ENCODE results near the gene GPR132.

The GPR132 gene

DNA sequence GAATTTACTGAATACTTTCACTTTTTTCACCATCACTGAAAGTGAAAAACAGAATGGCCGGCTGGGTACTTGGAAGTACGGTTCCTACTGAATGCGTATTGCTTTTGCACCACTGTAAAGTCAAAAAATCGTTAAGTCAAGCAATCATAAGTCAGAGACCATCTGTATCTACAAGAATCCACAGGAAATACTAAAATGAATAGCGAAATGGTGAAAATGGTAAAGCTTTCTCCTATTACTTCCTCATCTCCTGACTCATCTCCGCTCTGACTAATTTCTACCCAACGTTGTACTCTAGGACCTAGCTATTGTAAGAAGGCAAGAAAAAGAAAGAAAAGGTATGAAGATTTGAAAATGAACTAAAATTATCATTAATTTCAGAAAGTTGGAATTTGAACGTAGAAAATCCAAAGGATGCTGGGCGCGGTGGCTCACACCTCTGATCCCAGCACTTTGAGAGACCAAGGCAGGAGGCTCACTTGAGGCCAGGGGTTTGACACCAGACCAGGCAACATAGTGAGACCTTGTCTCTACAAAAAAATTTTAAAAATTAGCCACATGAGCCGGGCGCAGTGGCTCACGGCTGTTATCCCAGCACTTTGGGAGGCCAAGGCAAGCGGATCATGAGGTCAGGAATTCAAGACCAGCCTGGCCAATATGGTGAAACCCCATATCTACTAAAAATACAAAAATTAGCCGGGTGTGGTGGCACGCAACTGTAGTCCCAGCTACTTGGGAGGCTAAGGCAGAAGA lies 39.0 kb downstream of the GPR132 start:
- H3K4me1 ChIP-seq (ENCODE audit: control insufficient read depth, insufficient read depth, low read length): peaks cover 9% of the 10 kb centered on the region
- H3K9me3 ChIP-seq (ENCODE audit: control insufficient read depth, low read length): no peaks in the 10 kb centered on the region
- no peak overlapping the region for H3K9ac ChIP-seq (ENCODE audit: low read length)

DNA sequence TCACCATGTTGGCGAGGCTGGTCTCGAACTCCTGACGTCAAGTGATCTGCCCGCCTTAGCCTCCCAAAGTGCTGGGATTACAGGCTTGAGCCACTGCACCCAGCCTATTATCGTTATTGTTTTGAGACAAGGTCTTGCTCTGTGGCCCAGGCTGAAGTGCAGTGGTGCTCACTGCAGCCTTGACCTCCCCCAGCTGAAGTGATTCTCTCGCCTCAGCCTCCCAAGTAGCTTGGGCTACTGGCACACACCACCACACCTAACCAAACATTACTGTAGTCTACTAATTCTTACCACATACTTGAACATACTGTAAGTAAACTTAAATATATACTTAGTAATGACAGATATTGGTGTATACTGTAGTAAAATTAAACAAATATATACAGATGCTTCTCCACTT lies 39.8 kb downstream of the GPR132 start:
- H3K9ac ChIP-seq (ENCODE audit: low read length): no peak overlapping the region
- H3K4me1 ChIP-seq (ENCODE audit: control insufficient read depth, insufficient read depth, low read length): peaks cover 9% of the 10 kb centered on the region
- H3K36me3 ChIP-seq (ENCODE audit: control insufficient read depth, insufficient read depth, low read length): no peaks in the 10 kb centered on the region
- H3K4me3 ChIP-seq (ENCODE audit: low read length): no peak overlapping the region
- no peaks in the 10 kb centered on the region for H3K9me3 ChIP-seq (ENCODE audit: control insufficient read depth, low read length)
- no peaks in the 10 kb centered on the region for H3K27me3 ChIP-seq (ENCODE audit: control insufficient read depth, insufficient read depth, low read length)

More for the DNA sequence above, 39.0 kb downstream of the GPR132 start:
- peaks cover 3% of the 10 kb centered on the region for H3K27me3 ChIP-seq (ENCODE audit: control insufficient read depth, insufficient read depth, low read length)
- no peak overlapping the region for H3K4me3 ChIP-seq (ENCODE audit: low read length)
- no peaks in the 10 kb centered on the region for H3K36me3 ChIP-seq (ENCODE audit: control insufficient read depth, insufficient read depth, low read length)

DNA sequence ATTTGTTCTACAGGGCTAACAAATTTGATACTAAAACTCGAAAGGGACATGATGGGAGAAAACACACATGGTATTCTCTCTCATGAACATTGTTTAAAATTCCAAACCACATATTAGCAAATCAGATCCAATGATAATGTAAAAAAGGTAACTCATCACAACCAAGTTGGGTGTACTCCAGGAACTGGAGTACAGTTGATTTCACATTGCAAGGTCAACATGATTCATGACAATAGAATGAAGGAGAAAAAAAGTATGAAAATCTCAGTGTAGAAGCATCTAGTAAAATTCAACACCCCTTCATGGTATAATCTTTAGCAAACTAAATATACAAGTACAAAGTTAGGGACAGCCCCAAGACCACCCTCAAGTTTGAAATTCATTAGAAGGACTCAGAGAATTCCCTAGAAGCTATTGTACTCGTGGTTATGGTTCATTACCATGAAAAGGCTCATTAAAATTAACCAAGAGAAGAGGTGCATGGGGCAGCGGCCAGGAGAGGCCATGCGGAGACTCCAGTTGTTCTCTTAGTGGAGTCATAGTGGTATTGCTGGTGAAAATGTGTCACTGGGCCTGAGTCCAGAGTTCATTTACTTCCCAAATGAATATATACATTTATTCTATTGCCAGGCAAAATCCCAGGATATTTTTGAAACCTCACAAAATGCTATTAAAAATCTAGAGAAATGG lies 41.3 kb downstream of the GPR132 start:
- Histone ChIP-seq H3K9me3 (ENCODE audit: control insufficient read depth, low read length) (no peaks in the 10 kb centered on the region), H3K27me3 (ENCODE audit: control insufficient read depth, insufficient read depth, low read length) (no peaks in the 10 kb centered on the region), H3K4me1 (ENCODE audit: control insufficient read depth, insufficient read depth, low read length) (peaks cover 16% of the 10 kb centered on the region), H3K4me3 (ENCODE audit: low read length) (no peak overlapping the region), H3K36me3 (ENCODE audit: control insufficient read depth, insufficient read depth, low read length) (no peaks in the 10 kb centered on the region), H3K9ac (ENCODE audit: low read length) (no peak overlapping the region)

DNA sequence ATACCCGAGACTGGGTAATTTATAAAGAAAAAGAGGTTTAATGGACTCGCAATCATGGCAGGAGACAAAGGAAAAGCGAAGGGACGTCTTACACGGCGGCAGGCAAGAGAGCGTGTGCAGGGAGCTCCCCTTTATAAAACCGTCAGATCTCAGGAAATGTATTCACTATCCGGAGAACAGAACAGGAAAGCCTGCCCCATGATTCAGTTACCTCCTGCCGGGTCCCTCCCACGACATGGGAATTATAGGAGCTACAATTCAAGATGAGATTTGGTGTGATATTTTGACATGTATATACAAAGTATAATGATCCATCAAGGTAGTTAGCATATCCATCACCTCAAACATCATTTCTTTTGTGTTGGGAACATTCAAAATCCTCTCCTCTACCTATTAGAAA lies 42.1 kb downstream of the GPR132 start:
- no peaks in the 10 kb centered on the region for H3K36me3 ChIP-seq (ENCODE audit: control insufficient read depth, insufficient read depth, low read length)
- H3K4me3 ChIP-seq (ENCODE audit: low read length): no peak overlapping the region
- H3K4me1 ChIP-seq (ENCODE audit: control insufficient read depth, insufficient read depth, low read length): peaks cover 16% of the 10 kb centered on the region
- H3K27me3 ChIP-seq (ENCODE audit: control insufficient read depth, insufficient read depth, low read length): no peaks in the 10 kb centered on the region
- no peak overlapping the region for H3K9ac ChIP-seq (ENCODE audit: low read length)
- H3K9me3 ChIP-seq (ENCODE audit: control insufficient read depth, low read length): no peaks in the 10 kb centered on the region

DNA sequence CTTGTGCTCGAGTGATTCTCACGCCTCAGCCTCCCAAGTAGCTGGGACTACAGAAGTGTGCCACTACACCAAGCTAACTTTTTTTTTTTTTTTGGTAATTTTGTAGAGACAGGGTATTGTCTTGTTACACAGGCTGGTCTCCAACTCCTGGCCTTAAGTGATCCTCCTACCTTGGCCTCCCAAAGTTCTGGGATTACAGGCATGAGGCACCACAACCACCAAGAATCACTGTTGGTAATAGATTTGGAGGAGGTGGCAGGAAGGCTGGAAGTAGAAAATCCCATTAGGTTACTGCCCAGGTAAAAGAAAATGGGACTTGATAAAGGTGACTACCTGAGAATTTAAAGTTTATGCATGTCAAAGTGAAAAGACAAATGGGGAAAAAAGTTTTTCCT lies 43.0 kb downstream of the GPR132 start:
- Histone ChIP-seq H3K4me3 (ENCODE audit: low read length) (no peak overlapping the region), H3K36me3 (ENCODE audit: control insufficient read depth, insufficient read depth, low read length) (no peaks in the 10 kb centered on the region), H3K9ac (ENCODE audit: low read length) (no peak overlapping the region), H3K27me3 (ENCODE audit: control insufficient read depth, insufficient read depth, low read length) (no peaks in the 10 kb centered on the region), H3K9me3 (ENCODE audit: control insufficient read depth, low read length) (no peaks in the 10 kb centered on the region), H3K4me1 (ENCODE audit: control insufficient read depth, insufficient read depth, low read length) (peaks cover 16% of the 10 kb centered on the region)

DNA sequence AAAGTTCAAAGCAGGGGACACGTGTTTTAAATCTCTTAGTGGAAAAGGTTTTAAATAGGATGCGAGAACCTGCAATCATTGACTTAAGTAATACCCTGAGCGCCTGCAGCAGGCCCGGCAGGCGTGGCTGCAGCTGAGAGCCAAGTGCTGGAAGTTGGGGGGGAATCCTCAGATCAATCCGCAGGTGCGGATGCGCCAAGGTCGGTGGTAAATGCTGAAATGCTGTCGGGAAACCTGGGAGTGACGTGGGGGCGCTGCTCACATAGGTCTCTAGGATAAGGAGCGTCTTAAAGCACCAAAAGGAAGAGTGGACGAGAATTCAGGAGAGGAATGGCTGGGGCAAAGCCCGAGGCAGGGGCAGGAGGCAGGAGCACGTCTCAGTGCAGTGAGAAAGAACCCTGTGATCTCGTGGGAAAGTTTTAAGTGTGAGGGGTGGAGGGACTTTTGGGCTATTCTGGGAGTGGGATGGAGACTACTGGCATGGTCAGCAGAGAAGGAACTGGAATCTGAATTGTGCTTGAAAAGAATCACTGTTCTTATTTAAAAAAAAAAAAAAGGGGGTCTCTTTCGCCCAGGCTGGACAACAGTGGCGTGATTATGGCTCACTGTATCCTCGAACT lies 43.5 kb downstream of the GPR132 start:
- H3K9me3 ChIP-seq (ENCODE audit: control insufficient read depth, low read length): no peaks in the 10 kb centered on the region
- H3K36me3 ChIP-seq (ENCODE audit: control insufficient read depth, insufficient read depth, low read length): no peaks in the 10 kb centered on the region
- peak overlapping the region; percentile 57 for H3K4me3 ChIP-seq (ENCODE audit: low read length)
- peaks cover 16% of the 10 kb centered on the region for H3K4me1 ChIP-seq (ENCODE audit: control insufficient read depth, insufficient read depth, low read length)
- peak overlapping the region; percentile 68 for H3K9ac ChIP-seq (ENCODE audit: low read length)
- H3K27me3 ChIP-seq (ENCODE audit: control insufficient read depth, insufficient read depth, low read length): no peaks in the 10 kb centered on the region

DNA sequence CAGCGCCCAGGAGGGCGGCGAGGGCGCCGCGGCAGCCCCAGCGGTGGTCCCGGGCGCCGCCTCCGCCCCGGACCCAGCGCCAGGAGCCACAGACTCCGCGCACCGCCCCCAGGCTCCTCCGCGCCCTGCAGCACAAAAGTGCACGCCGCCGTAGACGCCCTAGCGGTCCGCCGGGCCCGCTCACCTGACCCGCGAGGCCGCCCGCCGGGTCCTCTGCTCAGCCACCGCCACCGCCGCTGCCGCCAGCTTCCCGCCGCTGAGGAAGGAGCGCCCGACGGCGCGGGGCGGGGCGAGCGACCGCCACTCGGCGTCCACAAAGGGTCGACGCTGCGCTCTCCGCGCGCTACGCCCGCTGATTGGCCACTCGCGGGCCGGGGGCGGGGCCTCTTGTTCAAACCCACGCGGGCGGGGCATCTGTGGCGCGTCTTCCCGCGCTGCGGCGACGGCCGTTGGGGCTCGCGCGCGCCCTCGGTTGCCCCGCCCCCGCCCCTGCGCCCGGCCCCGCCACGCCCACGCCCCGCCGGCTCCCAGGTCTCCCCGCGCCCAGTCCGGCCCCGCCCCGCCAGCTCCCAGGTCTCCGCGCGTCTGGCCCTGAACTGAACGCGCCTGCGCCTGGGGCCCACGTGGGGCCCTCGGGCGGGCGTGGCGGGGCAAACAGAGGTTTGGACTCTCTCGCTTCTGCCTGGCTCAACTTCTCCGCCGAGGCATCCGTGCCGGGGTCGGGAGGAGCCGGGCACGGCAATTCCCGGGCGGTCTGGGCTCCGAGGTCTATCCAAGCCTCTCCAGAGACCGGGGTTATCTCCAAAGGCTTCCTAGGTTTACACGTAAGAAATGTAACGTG lies 44.2 kb downstream of the GPR132 start, which contains the start of gene CDCA4:
TSS of gene CDCA4 (minus strand) at position 269 of the 841 bp plus-strand sequence. CDS start 9,154 bp downstream, outside the sequence.
- Histone ChIP-seq H3K27me3 (ENCODE audit: control insufficient read depth, insufficient read depth, low read length) (no peaks in the 10 kb centered on the region), H3K4me1 (ENCODE audit: control insufficient read depth, insufficient read depth, low read length) (peaks cover 16% of the 10 kb centered on the region), H3K9ac (ENCODE audit: low read length) (peak within 1 kb of the TSS; percentile 68), H3K9me3 (ENCODE audit: control insufficient read depth, low read length) (no peaks in the 10 kb centered on the region), H3K4me3 (ENCODE audit: low read length) (peak within 1 kb of the TSS; percentile 57), H3K36me3 (ENCODE audit: control insufficient read depth, insufficient read depth, low read length) (no peaks in the 10 kb centered on the region)

DNA sequence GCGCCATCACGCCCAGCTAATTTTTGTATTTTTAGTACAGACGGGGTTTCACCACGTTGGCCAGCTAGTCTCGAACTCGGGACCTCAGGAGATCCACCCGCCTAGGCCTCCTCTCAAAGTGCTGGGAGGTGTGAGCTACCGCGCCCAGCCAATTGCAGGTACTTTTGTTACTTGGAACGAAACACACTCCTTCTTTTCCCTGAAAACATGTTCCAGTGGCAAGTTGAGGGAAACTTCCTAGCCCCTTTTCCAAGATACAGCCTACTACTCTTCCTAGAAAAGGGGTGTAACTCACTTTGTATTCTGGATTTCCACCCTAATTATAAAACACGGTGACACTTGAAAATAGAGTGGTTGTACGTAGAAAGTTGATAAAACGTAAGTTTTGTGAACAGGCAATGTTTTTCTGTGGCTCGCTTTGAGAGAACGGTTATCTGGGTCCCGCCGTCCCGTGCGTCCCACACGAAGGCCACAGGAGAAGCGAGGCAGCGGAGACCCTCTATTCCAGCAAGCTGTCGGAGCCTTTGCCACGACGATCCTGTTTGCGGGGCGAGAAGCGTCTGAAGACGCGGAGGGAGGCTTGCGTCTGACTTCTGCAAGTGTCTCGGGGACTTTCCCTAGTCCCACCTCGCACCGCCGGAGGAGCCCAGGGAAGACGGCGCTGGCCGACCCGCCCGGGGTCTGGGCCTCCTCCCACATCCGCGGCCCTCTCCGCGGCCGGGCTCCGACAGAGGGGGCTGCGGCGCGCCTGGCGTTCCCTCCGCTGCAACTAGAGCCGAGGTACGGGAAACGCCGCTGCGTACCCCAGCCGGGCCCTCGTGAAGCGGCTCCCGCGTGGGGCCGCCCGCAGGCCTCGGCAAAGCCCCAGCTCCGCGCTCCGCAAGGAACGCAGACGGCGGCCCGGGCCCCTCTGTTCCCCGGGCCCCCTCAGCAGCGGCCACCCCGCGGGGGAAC lies 45.1 kb downstream of the GPR132 start:
- peak overlapping the region; percentile 2 for H3K4me3 ChIP-seq (ENCODE audit: low read length)
- H3K27me3 ChIP-seq (ENCODE audit: control insufficient read depth, insufficient read depth, low read length): no peaks in the 10 kb centered on the region
- no peaks in the 10 kb centered on the region for H3K36me3 ChIP-seq (ENCODE audit: control insufficient read depth, insufficient read depth, low read length)
- H3K9me3 ChIP-seq (ENCODE audit: control insufficient read depth, low read length): no peaks in the 10 kb centered on the region
- peaks cover 16% of the 10 kb centered on the region for H3K4me1 ChIP-seq (ENCODE audit: control insufficient read depth, insufficient read depth, low read length)
- H3K9ac ChIP-seq (ENCODE audit: low read length): peak overlapping the region; percentile 60

DNA sequence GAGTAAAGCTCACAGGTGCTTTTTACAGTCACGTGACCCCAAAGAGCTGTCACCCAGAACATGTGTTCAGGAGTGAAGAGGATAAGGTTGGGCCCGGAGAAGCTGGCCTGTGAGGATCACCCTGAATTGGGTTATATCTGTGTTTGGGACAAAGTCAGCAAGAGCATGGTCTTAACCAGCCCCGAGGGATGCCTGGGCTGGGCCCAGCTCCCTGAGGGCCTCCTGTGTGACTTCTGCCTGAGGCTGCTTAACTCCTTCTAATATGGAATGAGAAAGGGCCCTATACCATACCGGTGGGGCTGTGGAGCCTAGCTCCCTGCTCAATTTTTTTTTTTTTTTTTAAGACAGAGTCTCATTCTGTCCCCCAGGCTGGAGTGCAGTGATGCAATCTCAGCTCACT lies 46.8 kb downstream of the GPR132 start:
- Histone ChIP-seq H3K4me3 (ENCODE audit: low read length) (no peak overlapping the region), H3K36me3 (ENCODE audit: control insufficient read depth, insufficient read depth, low read length) (no peaks in the 10 kb centered on the region), H3K4me1 (ENCODE audit: control insufficient read depth, insufficient read depth, low read length) (peaks cover 16% of the 10 kb centered on the region), H3K9me3 (ENCODE audit: control insufficient read depth, low read length) (no peaks in the 10 kb centered on the region), H3K27me3 (ENCODE audit: control insufficient read depth, insufficient read depth, low read length) (no peaks in the 10 kb centered on the region), H3K9ac (ENCODE audit: low read length) (no peak overlapping the region)

DNA sequence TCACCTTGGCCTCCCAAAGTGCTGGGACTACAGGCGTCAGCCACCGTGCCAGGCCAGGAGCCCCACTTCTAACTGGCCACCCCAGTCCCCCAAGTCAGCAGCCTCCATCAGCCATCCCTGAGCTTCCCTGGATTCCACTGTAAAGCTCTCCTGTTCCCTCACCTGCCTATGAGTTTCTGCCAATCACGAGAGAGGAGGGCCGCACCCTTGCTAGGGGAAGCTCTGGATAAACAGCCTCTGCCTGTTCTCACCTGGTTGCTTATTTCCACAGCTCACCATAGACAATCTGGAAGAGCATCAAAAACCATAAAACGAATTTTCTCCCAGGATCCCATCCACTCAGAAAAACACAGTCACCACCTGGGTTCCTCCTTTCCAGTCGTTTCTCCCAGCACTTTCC lies 49.3 kb downstream of the GPR132 start:
- peaks cover 8% of the 10 kb centered on the region for H3K4me1 ChIP-seq (ENCODE audit: control insufficient read depth, insufficient read depth, low read length)
- H3K9ac ChIP-seq (ENCODE audit: low read length): no peak overlapping the region
- H3K9me3 ChIP-seq (ENCODE audit: control insufficient read depth, low read length): no peaks in the 10 kb centered on the region

DNA sequence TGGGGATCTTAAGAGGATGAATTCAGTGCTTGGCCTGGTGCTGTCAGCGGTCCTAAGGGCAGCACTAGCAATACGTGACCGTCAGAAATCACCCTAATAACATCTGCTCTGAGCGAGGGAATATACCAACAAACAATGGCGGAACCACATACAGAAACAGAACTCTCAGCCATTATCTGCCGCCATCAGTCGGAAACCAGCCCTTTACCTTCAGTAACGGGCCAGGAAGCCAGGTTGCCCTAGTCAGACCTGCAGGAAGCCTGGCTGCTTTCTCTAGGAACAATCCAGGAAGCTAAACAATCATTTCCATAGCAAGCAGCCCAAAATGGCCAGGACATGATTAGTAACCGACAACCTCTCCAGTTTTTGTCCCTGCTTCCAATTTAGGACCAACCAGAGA lies 50.0 kb downstream of the GPR132 start:
- no peaks in the 10 kb centered on the region for H3K36me3 ChIP-seq (ENCODE audit: control insufficient read depth, insufficient read depth, low read length)
- H3K4me3 ChIP-seq (ENCODE audit: low read length): no peak overlapping the region
- H3K9me3 ChIP-seq (ENCODE audit: control insufficient read depth, low read length): no peaks in the 10 kb centered on the region
- H3K27me3 ChIP-seq (ENCODE audit: control insufficient read depth, insufficient read depth, low read length): no peaks in the 10 kb centered on the region
- peaks cover 8% of the 10 kb centered on the region for H3K4me1 ChIP-seq (ENCODE audit: control insufficient read depth, insufficient read depth, low read length)
- H3K9ac ChIP-seq (ENCODE audit: low read length): no peak overlapping the region

More for the DNA sequence above, 49.3 kb downstream of the GPR132 start:
- H3K36me3 ChIP-seq (ENCODE audit: control insufficient read depth, insufficient read depth, low read length): no peaks in the 10 kb centered on the region
- no peak overlapping the region for H3K4me3 ChIP-seq (ENCODE audit: low read length)
- no peaks in the 10 kb centered on the region for H3K27me3 ChIP-seq (ENCODE audit: control insufficient read depth, insufficient read depth, low read length)
